ENCODE results near the gene ATP6V0A1.

Gene ATP6V0A1

DNA sequence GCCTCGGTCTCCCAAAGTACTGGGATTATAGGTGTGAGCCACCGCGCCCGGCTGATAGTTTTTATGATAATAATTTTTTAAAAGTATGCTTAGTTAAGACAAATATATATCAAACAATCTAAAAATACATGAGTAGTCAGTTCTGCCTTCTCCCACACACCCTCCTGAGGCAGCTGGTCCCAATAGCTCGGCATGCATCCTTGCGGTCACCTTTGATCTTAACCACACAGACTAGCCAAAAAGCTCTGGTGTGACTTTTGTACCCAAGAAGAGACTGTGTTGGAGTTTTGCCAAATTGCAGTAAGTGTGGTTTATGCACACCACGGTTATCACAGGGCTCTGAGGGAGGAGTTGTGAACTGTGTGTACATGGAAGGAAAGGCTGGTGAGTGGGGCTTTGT lies 25.6 kb downstream of the ATP6V0A1 start:
- no peak for ATAC-seq
- TF ChIP-seq, protein P1, sequence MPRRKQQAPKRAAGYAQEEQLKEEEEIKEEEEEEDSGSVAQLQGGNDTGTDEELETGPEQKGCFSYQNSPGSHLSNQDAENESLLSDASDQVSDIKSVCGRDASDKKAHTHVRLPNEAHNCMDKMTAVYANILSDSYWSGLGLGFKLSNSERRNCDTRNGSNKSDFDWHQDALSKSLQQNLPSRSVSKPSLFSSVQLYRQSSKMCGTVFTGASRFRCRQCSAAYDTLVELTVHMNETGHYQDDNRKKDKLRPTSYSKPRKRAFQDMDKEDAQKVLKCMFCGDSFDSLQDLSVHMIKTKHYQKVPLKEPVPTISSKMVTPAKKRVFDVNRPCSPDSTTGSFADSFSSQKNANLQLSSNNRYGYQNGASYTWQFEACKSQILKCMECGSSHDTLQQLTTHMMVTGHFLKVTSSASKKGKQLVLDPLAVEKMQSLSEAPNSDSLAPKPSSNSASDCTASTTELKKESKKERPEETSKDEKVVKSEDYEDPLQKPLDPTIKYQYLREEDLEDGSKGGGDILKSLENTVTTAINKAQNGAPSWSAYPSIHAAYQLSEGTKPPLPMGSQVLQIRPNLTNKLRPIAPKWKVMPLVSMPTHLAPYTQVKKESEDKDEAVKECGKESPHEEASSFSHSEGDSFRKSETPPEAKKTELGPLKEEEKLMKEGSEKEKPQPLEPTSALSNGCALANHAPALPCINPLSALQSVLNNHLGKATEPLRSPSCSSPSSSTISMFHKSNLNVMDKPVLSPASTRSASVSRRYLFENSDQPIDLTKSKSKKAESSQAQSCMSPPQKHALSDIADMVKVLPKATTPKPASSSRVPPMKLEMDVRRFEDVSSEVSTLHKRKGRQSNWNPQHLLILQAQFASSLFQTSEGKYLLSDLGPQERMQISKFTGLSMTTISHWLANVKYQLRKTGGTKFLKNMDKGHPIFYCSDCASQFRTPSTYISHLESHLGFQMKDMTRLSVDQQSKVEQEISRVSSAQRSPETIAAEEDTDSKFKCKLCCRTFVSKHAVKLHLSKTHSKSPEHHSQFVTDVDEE (CRISPR knock-in tag; IDR thresholded peaks at IDR 0.05), result no peak
- TF ChIP-seq RARB (CRISPR knock-in tag; IDR thresholded peaks at IDR 0.05) (no peak), ISL1 (CRISPR knock-in tag; IDR thresholded peaks at IDR 0.05) (no peak), TCF4 (CRISPR knock-in tag; IDR thresholded peaks at IDR 0.05; ENCODE audit: borderline replicate concordance) (no peak), BACH2 (CRISPR knock-in tag; IDR thresholded peaks at IDR 0.05; ENCODE audit: borderline replicate concordance) (no peak), ZNF8 (CRISPR knock-in tag; IDR thresholded peaks at IDR 0.05) (no peak), SNAI2 (CRISPR knock-in tag; IDR thresholded peaks at IDR 0.05) (no peak)

DNA sequence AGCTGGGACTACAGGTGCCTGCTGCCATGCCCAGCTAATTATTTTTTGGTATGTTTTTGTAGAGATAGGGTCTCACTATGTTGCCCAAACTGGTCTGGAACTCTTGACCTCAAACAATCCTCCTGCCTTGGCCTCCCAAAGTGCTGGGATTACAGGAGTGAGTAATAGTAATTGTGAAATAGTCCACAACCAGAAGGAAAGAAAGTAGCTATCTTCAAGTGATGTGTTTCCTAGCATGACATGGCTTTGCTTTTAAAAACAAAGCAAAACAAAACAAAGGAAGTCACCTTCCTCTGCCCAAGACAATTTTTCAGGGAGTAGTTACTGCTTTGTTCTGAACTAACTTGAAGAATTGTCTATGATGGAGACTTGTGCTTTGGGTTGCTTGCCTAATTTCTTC lies 27.0 kb downstream of the ATP6V0A1 start:
- TF ChIP-seq TCF4 (CRISPR knock-in tag; IDR thresholded peaks at IDR 0.05; ENCODE audit: borderline replicate concordance) (no peak), TOX (CRISPR knock-in tag; IDR thresholded peaks at IDR 0.05; ENCODE audit: borderline replicate concordance) (no peak), ARNTL (CRISPR knock-in tag; IDR thresholded peaks at IDR 0.05; ENCODE audit: borderline replicate concordance, low read depth) (no peak), ZNF565 (CRISPR knock-in tag; conservative IDR thresholded peaks at IDR 0.05; ENCODE audit: low read depth) (no peak), PPARA (CRISPR knock-in tag; IDR thresholded peaks at IDR 0.05; ENCODE audit: borderline replicate concordance) (no peak), ESRRG (CRISPR knock-in tag; IDR thresholded peaks at IDR 0.05) (no peak), ZNF8 (CRISPR knock-in tag; IDR thresholded peaks at IDR 0.05) (no peak), RARB (CRISPR knock-in tag; IDR thresholded peaks at IDR 0.05) (no peak), ZNF70 (CRISPR knock-in tag; IDR thresholded peaks at IDR 0.05) (no peak), CSDC2 (CRISPR knock-in tag; IDR thresholded peaks at IDR 0.05) (no peak), ZFP30 (CRISPR knock-in tag; IDR thresholded peaks at IDR 0.05) (no peak), SNAI2 (CRISPR knock-in tag; IDR thresholded peaks at IDR 0.05) (no peak)
- no peak for ATAC-seq

DNA sequence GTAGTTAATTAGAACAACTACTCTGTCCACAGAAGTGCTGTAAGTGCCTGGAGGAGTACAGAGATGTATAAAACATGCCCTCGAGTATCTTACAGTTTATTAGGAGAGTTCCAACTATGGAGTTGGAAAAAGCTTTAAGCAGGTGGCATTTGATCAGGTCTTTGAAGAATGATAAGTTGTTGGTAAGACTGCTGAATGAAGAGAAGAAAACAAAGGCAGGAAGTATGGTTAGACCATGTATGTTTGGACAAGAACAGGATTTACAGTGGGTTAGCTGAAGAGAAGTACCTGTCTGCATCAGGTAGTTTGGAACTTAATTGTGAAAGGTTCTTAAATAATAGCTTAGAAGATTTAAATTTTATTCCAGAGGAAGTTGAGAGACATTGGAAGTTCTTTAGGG lies 29.4 kb downstream of the ATP6V0A1 start:
- TF ChIP-seq OSR1 (CRISPR knock-in tag; IDR thresholded peaks at IDR 0.05) (no peak), PPARA (CRISPR knock-in tag; IDR thresholded peaks at IDR 0.05; ENCODE audit: borderline replicate concordance) (no peak), TOX (CRISPR knock-in tag; IDR thresholded peaks at IDR 0.05; ENCODE audit: borderline replicate concordance) (no peak), ZNF70 (CRISPR knock-in tag; IDR thresholded peaks at IDR 0.05) (no peak)
- TF ChIP-seq, protein P2, sequence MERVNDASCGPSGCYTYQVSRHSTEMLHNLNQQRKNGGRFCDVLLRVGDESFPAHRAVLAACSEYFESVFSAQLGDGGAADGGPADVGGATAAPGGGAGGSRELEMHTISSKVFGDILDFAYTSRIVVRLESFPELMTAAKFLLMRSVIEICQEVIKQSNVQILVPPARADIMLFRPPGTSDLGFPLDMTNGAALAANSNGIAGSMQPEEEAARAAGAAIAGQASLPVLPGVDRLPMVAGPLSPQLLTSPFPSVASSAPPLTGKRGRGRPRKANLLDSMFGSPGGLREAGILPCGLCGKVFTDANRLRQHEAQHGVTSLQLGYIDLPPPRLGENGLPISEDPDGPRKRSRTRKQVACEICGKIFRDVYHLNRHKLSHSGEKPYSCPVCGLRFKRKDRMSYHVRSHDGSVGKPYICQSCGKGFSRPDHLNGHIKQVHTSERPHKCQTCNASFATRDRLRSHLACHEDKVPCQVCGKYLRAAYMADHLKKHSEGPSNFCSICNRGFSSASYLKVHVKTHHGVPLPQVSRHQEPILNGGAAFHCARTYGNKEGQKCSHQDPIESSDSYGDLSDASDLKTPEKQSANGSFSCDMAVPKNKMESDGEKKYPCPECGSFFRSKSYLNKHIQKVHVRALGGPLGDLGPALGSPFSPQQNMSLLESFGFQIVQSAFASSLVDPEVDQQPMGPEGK (CRISPR knock-in tag; IDR thresholded peaks at IDR 0.05; ENCODE audit: borderline replicate concordance), result no peak
- ATAC-seq, result no peak

DNA sequence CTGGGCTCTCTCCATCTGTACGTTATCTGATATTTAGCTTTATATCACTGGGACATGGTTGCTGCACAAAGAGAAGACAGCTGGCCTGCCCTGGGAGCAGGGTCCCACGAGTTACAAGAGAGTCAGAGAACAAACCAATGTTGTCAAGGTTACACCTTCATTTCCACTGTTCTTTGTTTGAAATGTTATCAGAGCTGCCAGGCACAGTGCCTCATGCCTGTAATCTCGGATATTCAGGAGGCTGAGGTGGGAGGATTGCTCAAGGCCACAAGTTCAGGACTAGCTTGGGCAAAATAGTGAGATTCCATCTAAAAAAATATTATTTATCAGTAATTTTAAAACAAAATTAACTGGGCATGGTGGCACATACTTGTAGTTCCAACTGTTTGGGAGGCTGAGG lies 34.6 kb downstream of the ATP6V0A1 start:
- no peak for ATAC-seq
- TF ChIP-seq, protein P1 (CRISPR knock-in tag; IDR thresholded peaks at IDR 0.05), result no peak
- TF ChIP-seq, protein P3, sequence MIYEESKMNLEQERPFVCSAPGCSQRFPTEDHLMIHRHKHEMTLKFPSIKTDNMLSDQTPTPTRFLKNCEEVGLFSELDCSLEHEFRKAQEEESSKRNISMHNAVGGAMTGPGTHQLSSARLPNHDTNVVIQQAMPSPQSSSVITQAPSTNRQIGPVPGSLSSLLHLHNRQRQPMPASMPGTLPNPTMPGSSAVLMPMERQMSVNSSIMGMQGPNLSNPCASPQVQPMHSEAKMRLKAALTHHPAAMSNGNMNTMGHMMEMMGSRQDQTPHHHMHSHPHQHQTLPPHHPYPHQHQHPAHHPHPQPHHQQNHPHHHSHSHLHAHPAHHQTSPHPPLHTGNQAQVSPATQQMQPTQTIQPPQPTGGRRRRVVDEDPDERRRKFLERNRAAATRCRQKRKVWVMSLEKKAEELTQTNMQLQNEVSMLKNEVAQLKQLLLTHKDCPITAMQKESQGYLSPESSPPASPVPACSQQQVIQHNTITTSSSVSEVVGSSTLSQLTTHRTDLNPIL (CRISPR knock-in tag; IDR thresholded peaks at IDR 0.05; ENCODE audit: low read depth), result no peak
- TF ChIP-seq CSDC2 (CRISPR knock-in tag; IDR thresholded peaks at IDR 0.05) (no peak), ISL1 (CRISPR knock-in tag; IDR thresholded peaks at IDR 0.05) (no peak), BACH2 (CRISPR knock-in tag; IDR thresholded peaks at IDR 0.05; ENCODE audit: borderline replicate concordance) (no peak), ESRRG (CRISPR knock-in tag; IDR thresholded peaks at IDR 0.05) (no peak), ZNF8 (CRISPR knock-in tag; IDR thresholded peaks at IDR 0.05) (no peak), ZNF565 (CRISPR knock-in tag; conservative IDR thresholded peaks at IDR 0.05; ENCODE audit: low read depth) (no peak), ZC3H10 (CRISPR knock-in tag; IDR thresholded peaks at IDR 0.05) (no peak), ZFP30 (CRISPR knock-in tag; IDR thresholded peaks at IDR 0.05) (no peak), ZNF70 (CRISPR knock-in tag; IDR thresholded peaks at IDR 0.05) (no peak), ZFP3 (CRISPR knock-in tag; IDR thresholded peaks at IDR 0.05) (no peak), RARB (CRISPR knock-in tag; IDR thresholded peaks at IDR 0.05) (no peak), SNAI2 (CRISPR knock-in tag; IDR thresholded peaks at IDR 0.05) (no peak), PPARA (CRISPR knock-in tag; IDR thresholded peaks at IDR 0.05; ENCODE audit: borderline replicate concordance) (no peak), TOX (CRISPR knock-in tag; IDR thresholded peaks at IDR 0.05; ENCODE audit: borderline replicate concordance) (no peak), TCF4 (CRISPR knock-in tag; IDR thresholded peaks at IDR 0.05; ENCODE audit: borderline replicate concordance) (no peak)
- TF ChIP-seq, protein P2 (CRISPR knock-in tag; IDR thresholded peaks at IDR 0.05; ENCODE audit: borderline replicate concordance), result no peak
- TF ChIP-seq, protein P4, sequence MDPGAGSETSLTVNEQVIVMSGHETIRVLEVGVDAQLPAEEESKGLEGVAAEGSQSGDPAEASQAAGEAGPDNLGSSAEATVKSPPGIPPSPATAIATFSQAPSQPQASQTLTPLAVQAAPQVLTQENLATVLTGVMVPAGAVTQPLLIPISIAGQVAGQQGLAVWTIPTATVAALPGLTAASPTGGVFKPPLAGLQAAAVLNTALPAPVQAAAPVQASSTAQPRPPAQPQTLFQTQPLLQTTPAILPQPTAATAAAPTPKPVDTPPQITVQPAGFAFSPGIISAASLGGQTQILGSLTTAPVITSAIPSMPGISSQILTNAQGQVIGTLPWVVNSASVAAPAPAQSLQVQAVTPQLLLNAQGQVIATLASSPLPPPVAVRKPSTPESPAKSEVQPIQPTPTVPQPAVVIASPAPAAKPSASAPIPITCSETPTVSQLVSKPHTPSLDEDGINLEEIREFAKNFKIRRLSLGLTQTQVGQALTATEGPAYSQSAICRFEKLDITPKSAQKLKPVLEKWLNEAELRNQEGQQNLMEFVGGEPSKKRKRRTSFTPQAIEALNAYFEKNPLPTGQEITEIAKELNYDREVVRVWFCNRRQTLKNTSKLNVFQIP (CRISPR knock-in tag; IDR thresholded peaks at IDR 0.05; ENCODE audit: borderline replicate concordance, low read depth), result no peak

Data from SK-N-SH treated with all-trans-retinoic acid at 6 μM for 48 hours (cell line).